GM18519 (cell line): ENCODE data around the gene CASTOR2.
"Not testable (repeated sequence)": the region's sequence is repeated elsewhere in the genome, so short reads cannot be mapped to it uniquely, and the experiment has no call there.

ENCODE experiments used
- ATAC-seq: cut with Tn5 transposase; IDR thresholded peaks from one replicate; pipeline ENCODE4 v1.9.1; 2021; ENCODE audit warnings: mild to moderate bottlenecking, moderate library complexity; ENCODE audit not compliant: unreplicated experiment, low FRiP score

CASTOR2 gene

DNA sequence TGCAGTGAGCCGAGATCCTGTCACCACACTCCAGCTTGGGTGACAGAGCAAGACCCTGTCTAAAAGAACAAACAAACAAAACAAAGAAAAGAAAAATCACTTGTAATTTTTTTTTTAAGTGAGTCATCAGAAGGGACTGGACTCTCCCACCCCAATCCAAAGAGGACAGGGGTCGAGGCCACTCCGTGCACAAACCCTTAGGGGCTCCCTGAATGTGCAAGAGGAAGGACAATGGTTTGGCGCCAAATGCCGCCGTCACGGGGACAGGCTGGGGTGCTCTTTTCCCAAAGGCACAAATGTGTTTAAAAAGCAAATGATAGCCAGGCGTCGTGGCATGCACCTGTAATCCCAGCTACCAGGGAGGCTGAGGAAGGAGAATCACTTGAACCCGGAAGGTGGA lies 85.3 kb downstream of the CASTOR2 start:
- no peak for ATAC-seq

GRCh38 chr7:75050501-75050900 lies 86.0 kb downstream of the CASTOR2 start:
- ATAC-seq = no peak

DNA sequence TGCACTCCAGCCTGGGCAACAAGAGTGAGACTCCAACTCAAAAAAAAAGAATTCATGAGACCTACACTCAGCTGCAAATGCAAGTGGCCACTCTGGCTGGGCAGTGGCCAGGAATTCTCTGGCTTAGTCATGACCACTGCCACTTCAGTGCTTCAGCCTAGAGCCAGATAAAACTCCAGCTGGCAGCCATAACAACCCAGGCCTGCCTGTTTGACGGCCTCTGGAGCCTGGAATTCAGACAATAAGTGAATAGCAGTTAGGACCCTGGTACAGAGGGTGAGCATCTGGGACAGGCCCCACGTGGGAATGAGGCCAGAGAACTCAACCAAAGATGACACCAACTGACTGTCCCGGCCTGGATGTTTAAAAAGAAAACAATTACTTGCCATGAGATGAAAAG lies 90.2 kb downstream of the CASTOR2 start:
- no peak for ATAC-seq

DNA sequence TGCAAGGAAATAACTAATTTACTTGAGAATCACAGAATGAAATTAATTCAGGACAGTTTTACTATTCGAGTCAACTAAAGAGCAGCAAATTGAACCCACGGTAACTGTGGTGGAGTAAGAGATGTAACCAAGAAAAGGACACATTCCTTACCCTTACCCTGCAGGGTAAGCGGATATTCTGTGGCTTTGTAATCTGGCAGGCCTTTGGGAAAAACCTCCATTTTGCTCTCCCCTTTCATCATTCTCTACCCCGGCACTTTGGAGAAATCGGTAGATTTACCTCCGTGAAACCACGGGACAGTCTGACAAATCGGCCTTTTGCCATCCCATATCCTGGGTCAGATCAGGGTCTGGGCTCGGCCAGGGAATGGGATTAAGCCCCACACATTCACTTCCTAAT lies 90.7 kb downstream of the CASTOR2 start:
- no peak for ATAC-seq

GRCh38 chr7:75055830-75056772 lies 91.6 kb downstream of the CASTOR2 start:
- ATAC-seq = no peak

GRCh38 chr7:75058406-75058805 lies 93.9 kb downstream of the CASTOR2 start:
- ATAC-seq = no peak

DNA sequence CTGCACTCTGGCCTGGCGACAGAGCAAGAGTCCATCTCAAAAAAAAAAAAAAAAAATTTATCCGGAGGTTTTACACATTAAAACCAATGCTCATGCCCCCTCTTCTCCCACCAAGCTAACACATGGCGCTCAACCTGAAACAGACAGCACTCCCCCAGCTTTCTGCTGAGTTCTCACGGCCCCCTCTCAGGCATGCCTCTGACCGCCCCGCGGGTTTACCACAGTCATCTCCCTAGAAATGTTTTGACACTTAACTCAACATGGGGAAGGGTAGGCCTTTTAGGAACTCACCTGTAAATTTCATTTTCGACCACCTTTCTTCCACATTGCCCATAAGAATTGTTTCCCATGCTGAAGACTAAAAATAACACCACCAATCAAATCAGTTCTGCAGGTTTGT lies 99.8 kb downstream of the CASTOR2 start:
- no peak for ATAC-seq

DNA sequence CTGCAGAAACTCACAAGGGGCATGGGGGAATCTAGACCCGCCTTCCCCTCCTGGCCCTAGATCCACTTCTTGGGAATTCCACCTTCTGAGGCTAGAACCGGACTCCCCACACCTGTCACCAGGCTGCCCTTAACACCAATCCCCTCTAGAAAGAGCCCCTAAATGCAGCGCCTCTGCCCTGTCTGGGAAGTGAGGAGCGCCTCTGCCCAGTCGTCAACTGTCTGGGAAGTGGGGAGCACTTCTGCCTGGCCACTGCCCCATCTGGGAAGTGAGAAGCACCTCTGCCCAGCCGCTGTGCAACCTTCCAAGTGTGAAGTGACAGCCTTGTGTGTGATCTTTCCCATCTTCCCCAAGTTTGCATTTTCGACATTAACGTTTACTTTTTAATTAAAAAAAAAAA lies 100.3 kb downstream of the CASTOR2 start:
- no peak for ATAC-seq

GRCh38 chr7:75066521-75066920 lies 102.0 kb downstream of the CASTOR2 start:
- ATAC-seq = no peak

DNA sequence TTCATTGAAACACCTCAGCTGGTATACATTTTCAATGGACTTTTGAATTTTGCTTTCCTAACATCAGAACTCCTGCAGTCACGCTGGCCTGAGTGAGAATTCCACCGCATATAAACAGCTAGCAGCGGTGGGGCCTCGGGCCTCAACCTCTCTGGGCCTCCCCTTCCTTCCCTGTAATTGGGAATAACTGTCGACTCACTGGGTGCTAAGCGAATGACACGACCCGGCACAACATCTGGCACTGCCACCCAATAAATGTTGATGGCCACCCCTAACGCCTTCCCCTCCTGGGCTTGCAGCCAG lies 108.4 kb downstream of the CASTOR2 start:
- no peak for ATAC-seq

DNA sequence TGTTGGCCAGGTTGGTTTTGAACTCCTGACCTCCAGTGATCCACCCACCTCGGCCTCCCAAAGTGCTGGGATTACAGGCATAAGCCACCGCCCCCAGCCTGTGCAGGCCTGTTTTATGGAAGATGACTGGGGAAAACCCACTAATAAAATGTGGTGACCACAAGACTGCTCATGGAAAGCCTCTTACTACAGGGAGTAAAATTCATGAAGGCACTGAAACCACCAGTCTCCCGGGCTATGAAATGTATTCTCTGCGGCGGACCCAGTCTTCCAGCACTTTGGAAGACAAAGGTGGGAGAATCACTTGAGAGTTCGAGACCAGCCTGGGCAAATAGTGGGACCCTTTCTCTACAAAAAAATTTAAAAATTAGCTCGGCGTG lies 109.7 kb downstream of the CASTOR2 start:
- not testable (repeated sequence) for ATAC-seq
